ENCODE data around the gene CHD6. TPM values are rescaled to one million over a fixed set of nuclear protein-coding genes. Genes with fewer than 3 reads are reported as not detected.

The CHD6 gene
- polyA plus RNA-seq, 1 donor (not counting 4 experiments of a cell fraction or from before 2014, with no cell fraction given), result 6.8 TPM

GRCh38 chr20:41650231-41650948 lies 32.2 kb upstream of the CHD6 start:
- dilution Hi-C loops (cut with MboI; ENCODE audit: extremely low pct_ligation_motif_present, low sequenced_read_pairs), result no loop called here
- no peak overlapping the region for H3K4me2 ChIP-seq (ENCODE audit: control insufficient read depth, extremely low read depth, insufficient read depth, low read depth, low read length)
- no peak for TF ChIP-seq EZH2 (IDR thresholded peaks at IDR 0.05; ENCODE audit: low read length)
- TF ChIP-seq, protein P1, sequence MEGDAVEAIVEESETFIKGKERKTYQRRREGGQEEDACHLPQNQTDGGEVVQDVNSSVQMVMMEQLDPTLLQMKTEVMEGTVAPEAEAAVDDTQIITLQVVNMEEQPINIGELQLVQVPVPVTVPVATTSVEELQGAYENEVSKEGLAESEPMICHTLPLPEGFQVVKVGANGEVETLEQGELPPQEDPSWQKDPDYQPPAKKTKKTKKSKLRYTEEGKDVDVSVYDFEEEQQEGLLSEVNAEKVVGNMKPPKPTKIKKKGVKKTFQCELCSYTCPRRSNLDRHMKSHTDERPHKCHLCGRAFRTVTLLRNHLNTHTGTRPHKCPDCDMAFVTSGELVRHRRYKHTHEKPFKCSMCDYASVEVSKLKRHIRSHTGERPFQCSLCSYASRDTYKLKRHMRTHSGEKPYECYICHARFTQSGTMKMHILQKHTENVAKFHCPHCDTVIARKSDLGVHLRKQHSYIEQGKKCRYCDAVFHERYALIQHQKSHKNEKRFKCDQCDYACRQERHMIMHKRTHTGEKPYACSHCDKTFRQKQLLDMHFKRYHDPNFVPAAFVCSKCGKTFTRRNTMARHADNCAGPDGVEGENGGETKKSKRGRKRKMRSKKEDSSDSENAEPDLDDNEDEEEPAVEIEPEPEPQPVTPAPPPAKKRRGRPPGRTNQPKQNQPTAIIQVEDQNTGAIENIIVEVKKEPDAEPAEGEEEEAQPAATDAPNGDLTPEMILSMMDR (optimal IDR thresholded peaks at IDR 0.05 in 1 of 3, IDR thresholded peaks at IDR 0.05 in 1 of 3, conservative IDR thresholded peaks at IDR 0.05 in 1 of 3; ENCODE audit: extremely low read depth in 1 of 3, insufficient read depth in 2 of 3, low read length in 3 of 3), result no peak
- no peak overlapping the region for H3K4me3 ChIP-seq (ENCODE audit: control insufficient read depth in 2 of 3, extremely low read depth in 1 of 3, insufficient read depth in 2 of 3, low read depth in 1 of 3, low read length in 3 of 3)
- H3K27me3 ChIP-seq (ENCODE audit: control insufficient read depth, extremely low read depth, insufficient read depth, low read length), result no peaks in the 10 kb centered on the region
- no peaks in the 10 kb centered on the region for H3K9me3 ChIP-seq (ENCODE audit: control insufficient read depth, low read depth, low read length)
- H3K9me1 ChIP-seq (ENCODE audit: control insufficient read depth, extremely low read depth, insufficient read depth, low read length), result no peaks in the 10 kb centered on the region
- H3K9ac ChIP-seq (ENCODE audit: control insufficient read depth, extremely low read depth, insufficient read depth, low read length), result no peak overlapping the region
- FAIRE-seq (no peak), DNase-seq (ENCODE audit: low read depth, low spot score) (no peak)
- no peaks in the 10 kb centered on the region for H3K79me2 ChIP-seq (ENCODE audit: control insufficient read depth, insufficient read depth, low read length)
- H2AFZ ChIP-seq (ENCODE audit: control insufficient read depth, low read length), result no peak overlapping the region
- no peak overlapping the region for H3K27ac ChIP-seq (ENCODE audit: control insufficient read depth, insufficient read depth, low read length)
- no peaks in the 10 kb centered on the region for H3K36me3 ChIP-seq (ENCODE audit: control insufficient read depth in 2 of 2, extremely low read depth in 1 of 2, insufficient read depth in 2 of 2, low read length in 2 of 2)
- H4K20me1 ChIP-seq (ENCODE audit: control insufficient read depth, extremely low read depth, insufficient read depth, low read length), result no peaks in the 10 kb centered on the region
- H3K4me1 ChIP-seq (ENCODE audit: control insufficient read depth, extremely low read depth, insufficient read depth, low read length), result peaks cover 6% of the 10 kb centered on the region

DNA sequence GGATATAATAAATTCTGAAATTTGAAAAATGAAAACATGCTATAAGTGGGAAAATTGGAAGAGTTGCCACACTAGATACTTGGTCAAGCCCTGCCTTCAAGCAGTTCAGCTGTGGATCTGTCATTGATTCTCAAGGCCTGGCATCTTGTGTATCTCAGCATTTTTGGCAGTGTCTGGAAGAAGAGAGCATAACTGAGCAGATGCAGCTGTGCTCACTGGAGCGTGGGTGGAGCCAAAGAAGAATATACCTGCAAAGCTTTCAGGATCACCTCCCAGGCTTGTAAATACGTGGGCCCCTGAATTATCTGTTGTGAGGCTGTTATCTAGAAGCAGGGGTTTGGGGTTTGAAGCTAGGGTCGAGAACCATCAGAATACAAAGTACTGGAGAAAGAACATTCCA lies 31.3 kb upstream of the CHD6 start:
- Histone ChIP-seq H3K36me3 (ENCODE audit: control insufficient read depth in 2 of 2, extremely low read depth in 1 of 2, insufficient read depth in 2 of 2, low read length in 2 of 2) (no peaks in the 10 kb centered on the region), H2AFZ (ENCODE audit: control insufficient read depth, low read length) (no peak overlapping the region), H3K9me1 (ENCODE audit: control insufficient read depth, extremely low read depth, insufficient read depth, low read length) (no peaks in the 10 kb centered on the region), H3K4me2 (ENCODE audit: control insufficient read depth, extremely low read depth, insufficient read depth, low read depth, low read length) (no peak overlapping the region), H3K9me3 (ENCODE audit: control insufficient read depth, low read depth, low read length) (no peaks in the 10 kb centered on the region), H3K4me3 (ENCODE audit: control insufficient read depth in 2 of 3, extremely low read depth in 1 of 3, insufficient read depth in 2 of 3, low read depth in 1 of 3, low read length in 3 of 3) (no peak overlapping the region), H3K27ac (ENCODE audit: control insufficient read depth, insufficient read depth, low read length) (no peak overlapping the region), H3K79me2 (ENCODE audit: control insufficient read depth, insufficient read depth, low read length) (no peaks in the 10 kb centered on the region), H4K20me1 (ENCODE audit: control insufficient read depth, extremely low read depth, insufficient read depth, low read length) (no peaks in the 10 kb centered on the region), H3K4me1 (ENCODE audit: control insufficient read depth, extremely low read depth, insufficient read depth, low read length) (peaks cover 15% of the 10 kb centered on the region), H3K9ac (ENCODE audit: control insufficient read depth, extremely low read depth, insufficient read depth, low read length) (no peak overlapping the region), H3K27me3 (ENCODE audit: control insufficient read depth, extremely low read depth, insufficient read depth, low read length) (no peaks in the 10 kb centered on the region)
- dilution Hi-C loops (cut with MboI; ENCODE audit: extremely low pct_ligation_motif_present, low sequenced_read_pairs), result no loop called here
- FAIRE-seq (no peak), DNase-seq (ENCODE audit: low read depth, low spot score) (no peak)
- TF ChIP-seq EZH2 (IDR thresholded peaks at IDR 0.05; ENCODE audit: low read length), result no peak

- peak overlapping the region; percentile 0 for H3K27ac ChIP-seq (ENCODE audit: control insufficient read depth, insufficient read depth, low read length)
Observed at GRCh38 chr20:41645372-41645771, 27.2 kb upstream of the CHD6 start.

More at GRCh38 chr20:41645372-41645771, 27.2 kb upstream of the CHD6 start:
- Histone ChIP-seq H3K4me2 (ENCODE audit: control insufficient read depth, extremely low read depth, insufficient read depth, low read depth, low read length) (peak overlapping the region; percentile 26), H4K20me1 (ENCODE audit: control insufficient read depth, extremely low read depth, insufficient read depth, low read length) (no peaks in the 10 kb centered on the region), H3K9ac (ENCODE audit: control insufficient read depth, extremely low read depth, insufficient read depth, low read length) (no peak overlapping the region), H3K4me3 (ENCODE audit: control insufficient read depth in 2 of 3, extremely low read depth in 1 of 3, insufficient read depth in 2 of 3, low read depth in 1 of 3, low read length in 3 of 3) (no peak overlapping the region), H3K36me3 (ENCODE audit: control insufficient read depth in 2 of 2, extremely low read depth in 1 of 2, insufficient read depth in 2 of 2, low read length in 2 of 2) (no peaks in the 10 kb centered on the region), H3K9me3 (ENCODE audit: control insufficient read depth, low read depth, low read length) (no peaks in the 10 kb centered on the region), H3K79me2 (ENCODE audit: control insufficient read depth, insufficient read depth, low read length) (no peaks in the 10 kb centered on the region), H2AFZ (ENCODE audit: control insufficient read depth, low read length) (peak overlapping the region; percentile 20), H3K27me3 (ENCODE audit: control insufficient read depth, extremely low read depth, insufficient read depth, low read length) (no peaks in the 10 kb centered on the region), H3K9me1 (ENCODE audit: control insufficient read depth, extremely low read depth, insufficient read depth, low read length) (no peaks in the 10 kb centered on the region), H3K4me1 (ENCODE audit: control insufficient read depth, extremely low read depth, insufficient read depth, low read length) (peaks cover 28% of the 10 kb centered on the region)
- peak; percentile 19 for DNase-seq (ENCODE audit: low read depth, low spot score)
- dilution Hi-C loops (cut with MboI; ENCODE audit: extremely low pct_ligation_motif_present, low sequenced_read_pairs), result no loop called here
- TF ChIP-seq, protein P1 (optimal IDR thresholded peaks at IDR 0.05 in 1 of 3, IDR thresholded peaks at IDR 0.05 in 1 of 3, conservative IDR thresholded peaks at IDR 0.05 in 1 of 3; ENCODE audit: extremely low read depth in 1 of 3, insufficient read depth in 2 of 3, low read length in 3 of 3), result no peak
- TF ChIP-seq EZH2 (IDR thresholded peaks at IDR 0.05; ENCODE audit: low read length), result no peak
- peak; percentile 85 for FAIRE-seq

All from keratinocyte (primary cell).